Renal pelvis (tissue), 4 donors: ENCODE data around the gene YARS1. TPM values are rescaled to one million over a fixed set of nuclear protein-coding genes. Genes with fewer than 3 reads are reported as not detected.

ENCODE experiments used
- DNase-seq: peaks from one replicate; pipeline ENCODE4 v3.0.0-alpha.2; 2013
- polyA plus RNA-seq, 3 donors: library from polyadenylated mRNA; unstranded; fragments of 120-200 nt; gene quantifications; one replicate each; pipeline ENCODE4 v1.2.1, GENCODE V29; 2013; ENCODE audit not compliant: insufficient read length in 3 of 3

Gene YARS1
- polyA plus RNA-seq, 3 donors, result 55.7 to 65.3 (median 62.2) TPM

DNA sequence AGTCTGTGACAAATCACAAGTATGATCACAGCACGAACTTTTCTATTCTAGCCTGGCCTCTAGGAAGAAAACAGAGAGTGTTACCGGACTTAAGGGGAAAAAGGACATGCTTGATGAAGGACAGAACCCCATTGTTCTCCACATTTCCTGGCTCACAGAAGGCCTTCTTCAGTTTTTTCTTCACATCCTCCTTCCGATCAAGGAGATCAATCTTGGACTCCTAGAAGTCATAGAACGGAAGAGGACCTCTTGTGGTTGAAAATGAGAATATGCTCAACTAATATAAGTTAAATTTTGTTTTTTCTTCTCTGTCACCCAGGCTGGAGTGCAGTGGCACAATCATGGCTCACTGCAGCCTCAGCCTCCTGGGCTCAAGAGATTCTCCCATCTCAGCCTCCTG lies 30.3 kb downstream of the YARS1 start:
- DNase-seq, result no peak

- no peak for DNase-seq
These were observed 32.3 kb downstream of the YARS1 start for GRCh38 chr1:32784817-32785216.

DNA sequence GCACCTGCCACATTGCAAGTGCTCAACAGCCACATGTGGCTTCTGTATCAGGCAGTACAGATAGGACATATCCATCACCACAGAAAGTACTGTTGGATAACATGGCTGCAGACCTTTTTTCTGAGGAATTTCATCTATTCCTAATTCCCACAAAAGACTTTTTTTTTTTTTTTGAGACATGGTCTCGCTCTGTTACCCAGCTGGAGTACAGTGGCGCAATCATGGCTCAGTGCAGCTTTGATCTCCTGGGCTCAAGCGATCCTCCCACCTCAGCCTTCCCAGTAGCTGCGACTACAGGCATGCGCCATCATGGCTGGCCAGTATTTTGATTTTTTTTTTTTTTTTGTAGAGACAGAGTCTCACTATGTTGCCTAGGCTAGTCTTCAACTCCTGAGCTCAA lies 33.3 kb downstream of the YARS1 start:
- DNase-seq, result no peak

- DNase-seq, result no peak
These were observed 35.1 kb downstream of the YARS1 start for GRCh38 chr1:32782086-32782485.

GRCh38 chr1:32780628-32781234 lies 36.4 kb downstream of the YARS1 start:
- no peak for DNase-seq

DNA sequence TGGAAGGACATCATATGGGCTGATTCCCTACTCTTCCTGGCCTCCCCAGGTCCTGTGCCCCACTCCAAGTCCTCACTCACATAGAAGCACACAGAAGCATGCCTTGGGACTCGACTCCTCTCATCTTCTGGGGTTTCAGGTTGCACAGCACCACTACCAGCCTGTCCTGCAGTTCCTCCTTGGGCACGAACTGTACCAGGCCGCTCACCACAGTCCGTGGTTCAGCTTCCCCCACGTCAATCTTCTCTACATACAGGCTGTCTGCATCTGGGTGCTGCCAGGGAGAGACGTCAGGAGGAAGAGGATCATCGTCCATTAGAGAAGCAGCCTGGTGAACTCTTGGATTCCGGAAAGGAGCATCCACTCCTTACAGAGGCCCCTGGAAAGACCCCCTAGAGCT lies 37.2 kb downstream of the YARS1 start:
- DNase-seq, result no peak

DNA sequence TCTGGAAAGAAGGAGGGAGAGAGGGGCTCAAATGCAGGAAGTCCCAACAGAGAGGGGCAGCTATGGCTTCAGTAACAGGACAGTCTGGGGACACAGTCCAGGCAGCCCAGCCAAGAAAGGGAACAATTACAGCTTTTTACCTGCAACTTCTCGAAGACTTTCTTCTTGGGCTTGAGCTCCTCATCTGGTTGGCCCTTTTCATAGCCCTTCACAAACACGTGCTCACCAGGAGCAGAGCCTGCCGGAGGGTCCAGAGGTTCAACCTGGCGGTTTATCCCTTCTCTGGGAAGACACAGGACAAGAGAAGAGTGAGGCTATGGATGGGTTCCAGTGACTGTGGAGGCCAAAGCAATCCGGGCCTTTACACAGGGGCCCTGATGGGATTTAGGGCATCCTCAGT lies 37.9 kb downstream of the YARS1 start:
- no peak for DNase-seq

- DNase-seq, result no peak
These were observed 41.4 kb downstream of the YARS1 start for GRCh38 chr1:32775640-32776337.

- no peak for DNase-seq
These were observed 42.1 kb downstream of the YARS1 start for GRCh38 chr1:32774950-32775634.

DNA sequence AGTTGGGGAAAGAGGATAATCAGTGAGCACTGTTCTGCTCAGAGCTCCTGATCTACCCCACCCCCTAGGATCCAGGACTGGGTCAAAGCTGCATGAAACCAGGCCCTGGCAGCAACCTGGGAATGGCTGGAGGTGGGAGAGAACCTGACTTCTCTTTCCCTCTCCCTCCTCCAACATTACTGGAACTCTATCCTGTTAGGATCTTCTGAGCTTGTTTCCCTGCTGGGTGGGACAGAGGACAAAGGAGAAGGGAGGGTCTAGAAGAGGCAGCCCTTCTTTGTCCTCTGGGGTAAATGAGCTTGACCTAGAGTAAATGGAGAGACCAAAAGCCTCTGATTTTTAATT lies 42.7 kb downstream of the YARS1 start:
- DNase-seq, result no peak

- DNase-seq, result no peak
These were observed 43.2 kb downstream of the YARS1 start for GRCh38 chr1:32773764-32774463.

DNA sequence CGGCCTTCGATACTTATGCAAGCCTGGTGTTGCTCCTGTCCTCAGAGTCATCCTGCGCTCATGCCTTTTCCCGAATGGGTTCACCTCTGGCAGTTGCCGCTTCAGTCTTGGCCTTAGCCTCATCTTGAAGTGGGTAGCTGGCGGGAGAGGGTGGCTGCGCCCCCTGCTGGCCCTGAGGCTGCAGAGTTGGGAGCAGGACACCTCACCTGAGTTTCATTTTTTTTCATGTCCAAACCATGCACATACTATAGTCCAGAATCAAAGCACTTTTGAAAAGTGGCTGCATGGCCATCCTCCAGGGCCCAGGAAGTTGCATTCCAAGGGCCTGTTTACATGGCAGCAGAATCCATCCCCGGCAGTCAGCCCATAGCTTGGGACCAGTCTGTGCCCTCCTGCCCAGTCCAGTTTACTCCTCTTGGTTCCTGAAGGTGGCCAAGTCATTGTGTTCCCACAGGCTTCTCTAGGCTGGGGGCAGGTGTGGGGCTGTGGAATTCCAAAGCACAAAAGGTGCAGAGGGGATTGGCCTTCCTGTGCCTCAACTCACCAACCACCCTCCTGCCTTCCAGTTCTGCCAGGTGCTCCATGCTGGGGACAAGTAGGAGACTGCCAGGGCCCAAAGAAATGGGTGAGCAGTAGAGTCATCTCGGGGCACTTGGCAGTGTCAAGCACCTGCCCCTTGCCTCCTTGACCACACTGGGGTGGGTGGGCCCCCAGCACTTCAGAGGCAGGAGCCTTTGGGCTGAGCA lies 44.0 kb downstream of the YARS1 start:
- peak; percentile 64 for DNase-seq

- DNase-seq, result no peak
These were observed 44.7 kb downstream of the YARS1 start for GRCh38 chr1:32772281-32773017.

DNA sequence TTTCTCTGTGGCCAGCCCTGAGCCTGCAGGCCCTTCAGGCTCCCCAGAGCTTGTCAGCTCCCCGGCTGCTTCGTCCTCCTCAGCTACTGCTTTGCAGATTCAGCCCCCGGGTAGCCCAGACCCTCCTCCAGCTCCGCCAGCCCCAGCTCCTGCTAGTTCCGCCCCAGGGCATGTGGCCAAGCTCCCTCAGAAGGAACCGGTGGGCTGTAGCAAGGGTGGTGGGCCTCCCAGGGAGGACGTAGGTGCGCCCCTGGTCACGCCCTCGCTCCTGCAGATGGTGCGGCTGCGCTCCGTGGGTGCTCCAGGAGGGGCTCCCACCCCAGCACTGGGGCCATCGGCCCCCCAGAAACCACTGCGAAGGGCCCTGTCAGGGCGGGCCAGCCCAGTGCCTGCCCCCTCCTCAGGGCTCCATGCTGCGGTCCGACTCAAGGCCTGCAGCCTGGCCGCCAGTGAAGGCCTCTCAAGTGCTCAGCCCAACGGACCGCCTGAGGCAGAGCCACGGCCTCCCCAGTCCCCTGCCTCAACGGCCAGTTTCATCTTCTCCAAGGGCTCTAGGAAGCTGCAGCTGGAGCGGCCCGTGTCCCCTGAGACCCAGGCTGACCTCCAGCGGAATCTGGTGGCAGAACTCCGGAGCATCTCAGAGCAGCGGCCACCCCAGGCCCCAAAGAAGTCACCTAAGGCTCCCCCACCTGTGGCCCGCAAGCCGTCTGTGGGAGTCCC lies 45.4 kb downstream of the YARS1 start:
- no peak for DNase-seq

GRCh38 chr1:32770741-32771548 lies 46.2 kb downstream of the YARS1 start:
- no peak for DNase-seq

GRCh38 chr1:32770221-32770731 lies 46.9 kb downstream of the YARS1 start:
- DNase-seq, result no peak

GRCh38 chr1:32769524-32770220 lies 47.5 kb downstream of the YARS1 start:
- no peak for DNase-seq

DNA sequence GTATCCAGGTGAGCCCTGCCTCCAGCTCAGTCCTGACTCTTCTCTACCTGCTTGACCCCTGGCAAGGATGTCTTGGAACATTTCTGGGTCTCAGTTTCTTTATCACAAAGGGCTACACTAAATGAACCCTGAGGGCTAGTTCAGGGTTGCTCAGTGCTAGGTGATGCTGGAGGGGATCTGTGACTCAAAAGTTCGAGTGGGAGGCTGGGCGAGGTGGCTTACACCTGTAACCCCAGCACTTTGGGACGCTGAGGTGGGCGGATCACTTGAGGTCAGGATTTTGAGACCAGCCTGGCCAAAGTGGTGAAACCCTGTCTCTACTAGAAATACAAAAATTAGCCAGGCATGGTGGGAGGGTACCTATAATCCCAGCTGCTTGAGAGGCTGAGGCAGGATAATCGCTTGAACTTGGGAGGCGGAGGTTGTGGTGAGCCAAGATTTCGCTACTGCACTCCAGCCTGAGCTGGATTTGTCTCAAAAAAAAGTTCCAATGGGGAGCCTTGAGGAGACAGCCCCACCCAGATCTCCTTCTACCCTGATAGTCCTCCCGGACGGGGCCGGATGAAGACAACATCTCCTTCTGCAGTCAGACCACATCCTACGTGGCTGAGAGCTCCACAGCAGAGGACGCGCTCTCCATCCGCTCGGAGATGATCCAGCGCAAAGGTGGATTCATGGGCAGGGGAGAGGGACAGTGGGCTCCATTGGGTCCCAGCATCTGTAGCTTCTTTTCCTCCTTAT lies 48.9 kb downstream of the YARS1 start:
- DNase-seq, result no peak
